Measurements from ENCODE around the gene UBE2E2. TPM values are rescaled to one million over a fixed set of nuclear protein-coding genes. Genes with fewer than 3 reads are reported as not detected.

The UBE2E2 gene
- total RNA-seq, 2 experiments from 2014 or later, result 41.1 to 48.8 TPM

GRCh38 chr3:23548706-23549105 is 345.6 kb downstream of the UBE2E2 start:
- Histone ChIP-seq H3K4me3 (ENCODE audit: low read depth, low read length, poor library complexity, severe bottlenecking) (no peak overlapping the region), H4K20me1 (ENCODE audit: insufficient read depth, low read length) (no peaks in the 10 kb centered on the region), H3K4me1 (ENCODE audit: insufficient read depth, low read length, poor library complexity, severe bottlenecking) (peaks cover 25% of the 10 kb centered on the region), H2AFZ (ENCODE audit: low read length) (no peak overlapping the region), H3K27ac (ENCODE audit: low read depth, low read length, poor library complexity, severe bottlenecking) (no peak overlapping the region), H3K36me3 (ENCODE audit: insufficient read depth, low read length) (no peaks in the 10 kb centered on the region), H3K9me2 (ENCODE audit: insufficient read depth, low read length) (no peaks in the 10 kb centered on the region), H3K4me2 (ENCODE audit: low read length) (no peak overlapping the region), H3K79me2 (ENCODE audit: insufficient read depth, low read depth, low read length) (no peaks in the 10 kb centered on the region), H3K9me3 (ENCODE audit: low read length) (no peaks in the 10 kb centered on the region)
- TF ChIP-seq, protein P1, sequence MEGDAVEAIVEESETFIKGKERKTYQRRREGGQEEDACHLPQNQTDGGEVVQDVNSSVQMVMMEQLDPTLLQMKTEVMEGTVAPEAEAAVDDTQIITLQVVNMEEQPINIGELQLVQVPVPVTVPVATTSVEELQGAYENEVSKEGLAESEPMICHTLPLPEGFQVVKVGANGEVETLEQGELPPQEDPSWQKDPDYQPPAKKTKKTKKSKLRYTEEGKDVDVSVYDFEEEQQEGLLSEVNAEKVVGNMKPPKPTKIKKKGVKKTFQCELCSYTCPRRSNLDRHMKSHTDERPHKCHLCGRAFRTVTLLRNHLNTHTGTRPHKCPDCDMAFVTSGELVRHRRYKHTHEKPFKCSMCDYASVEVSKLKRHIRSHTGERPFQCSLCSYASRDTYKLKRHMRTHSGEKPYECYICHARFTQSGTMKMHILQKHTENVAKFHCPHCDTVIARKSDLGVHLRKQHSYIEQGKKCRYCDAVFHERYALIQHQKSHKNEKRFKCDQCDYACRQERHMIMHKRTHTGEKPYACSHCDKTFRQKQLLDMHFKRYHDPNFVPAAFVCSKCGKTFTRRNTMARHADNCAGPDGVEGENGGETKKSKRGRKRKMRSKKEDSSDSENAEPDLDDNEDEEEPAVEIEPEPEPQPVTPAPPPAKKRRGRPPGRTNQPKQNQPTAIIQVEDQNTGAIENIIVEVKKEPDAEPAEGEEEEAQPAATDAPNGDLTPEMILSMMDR (conservative IDR thresholded peaks at IDR 0.05; ENCODE audit: low read length), result no peak
- TF ChIP-seq EZH2phosphoT487 (IDR thresholded peaks at IDR 0.05; ENCODE audit: borderline replicate concordance, low read depth, low read length), result no peak
- intact Hi-C loops (cut with micrococcal nuclease; ENCODE audit: unreplicated experiment), result no loop called here
- ChIA-PET POLR2A (interaction anchor here (0.6 to 2.3 kb wide), 7 partner anchors 15 to 802 kb away, joined by 3 to 10 read pairs (median 4); no protein-coding TSS in a partner anchor), CTCF (ENCODE audit: unreplicated experiment) (no interaction called here)
- BruUV-seq (replicated peaks), result no TSS peak
- no peak for DNase-seq (ENCODE audit: low spot score)

- ChIA-PET CTCF (ENCODE audit: unreplicated experiment) (no interaction called here), POLR2A (interaction anchor here (0.6 to 2.3 kb wide), 6 partner anchors 15 to 169 kb away, joined by 3 to 10 read pairs (median 5); no protein-coding TSS in a partner anchor)
- Histone ChIP-seq H3K4me2 (ENCODE audit: low read length) (no peak overlapping the region), H3K9me3 (ENCODE audit: low read length) (no peaks in the 10 kb centered on the region), H3K9me2 (ENCODE audit: insufficient read depth, low read length) (no peaks in the 10 kb centered on the region), H3K36me3 (ENCODE audit: insufficient read depth, low read length) (no peaks in the 10 kb centered on the region), H3K4me1 (ENCODE audit: insufficient read depth, low read length, poor library complexity, severe bottlenecking) (peaks cover 27% of the 10 kb centered on the region), H3K27ac (ENCODE audit: low read depth, low read length, poor library complexity, severe bottlenecking) (no peak overlapping the region), H3K79me2 (ENCODE audit: insufficient read depth, low read depth, low read length) (no peaks in the 10 kb centered on the region), H2AFZ (ENCODE audit: low read length) (no peak overlapping the region), H3K4me3 (ENCODE audit: low read depth, low read length, poor library complexity, severe bottlenecking) (no peak overlapping the region), H4K20me1 (ENCODE audit: insufficient read depth, low read length) (no peaks in the 10 kb centered on the region)
- no peak for DNase-seq (ENCODE audit: low spot score)
- BruUV-seq (replicated peaks), result no TSS peak
- no peak for TF ChIP-seq EZH2phosphoT487 (IDR thresholded peaks at IDR 0.05; ENCODE audit: borderline replicate concordance, low read depth, low read length)
- TF ChIP-seq, protein P1 (conservative IDR thresholded peaks at IDR 0.05; ENCODE audit: low read length), result no peak
- intact Hi-C loops (cut with micrococcal nuclease; ENCODE audit: unreplicated experiment), result no loop called here
These were observed 346.2 kb downstream of the UBE2E2 start for GRCh38 chr3:23549148-23549910.

DNA sequence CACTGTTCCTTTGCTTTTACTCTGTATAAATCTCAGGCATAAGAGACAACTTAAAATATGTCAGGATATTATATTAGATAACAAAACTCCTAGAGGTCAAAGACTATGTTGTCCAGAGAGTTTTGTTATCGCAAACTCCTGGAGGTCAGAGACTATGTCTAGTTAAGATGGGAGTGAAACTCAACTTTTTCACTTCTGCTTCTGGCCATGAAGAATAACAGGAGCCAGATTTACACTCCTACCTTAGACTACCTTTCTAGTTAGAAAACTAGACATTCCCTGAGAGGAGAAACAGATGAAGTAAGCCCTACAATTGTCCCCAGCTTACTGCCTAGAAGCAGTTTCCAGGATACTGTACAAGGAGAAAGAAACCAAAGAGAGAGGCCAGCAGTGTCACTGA is 347.3 kb downstream of the UBE2E2 start:
- 0 out of 2 replicates have a peak overlapping the region, but pooled peaks have one; percentile 9 for H3K4me2 ChIP-seq (ENCODE audit: low read length)
- CTCF ChIA-PET (ENCODE audit: unreplicated experiment), result no interaction called here
- BruUV-seq (replicated peaks), result no TSS peak
- POLR2A ChIA-PET, result no interaction called here
- intact Hi-C loops (cut with micrococcal nuclease; ENCODE audit: unreplicated experiment), result no loop called here
- H3K27ac ChIP-seq (ENCODE audit: low read depth, low read length, poor library complexity, severe bottlenecking), result no peak overlapping the region
- peak; percentile 48 for DNase-seq (ENCODE audit: low spot score)
- no peaks in the 10 kb centered on the region for H3K36me3 ChIP-seq (ENCODE audit: insufficient read depth, low read length)
- no peaks in the 10 kb centered on the region for H4K20me1 ChIP-seq (ENCODE audit: insufficient read depth, low read length)
- no peak overlapping the region for H3K4me3 ChIP-seq (ENCODE audit: low read depth, low read length, poor library complexity, severe bottlenecking)
- no peaks in the 10 kb centered on the region for H3K9me3 ChIP-seq (ENCODE audit: low read length)
- no peaks in the 10 kb centered on the region for H3K79me2 ChIP-seq (ENCODE audit: insufficient read depth, low read depth, low read length)
- H3K4me1 ChIP-seq (ENCODE audit: insufficient read depth, low read length, poor library complexity, severe bottlenecking), result peaks cover 27% of the 10 kb centered on the region
- no peak overlapping the region for H2AFZ ChIP-seq (ENCODE audit: low read length)
- no peak for TF ChIP-seq EZH2phosphoT487 (IDR thresholded peaks at IDR 0.05; ENCODE audit: borderline replicate concordance, low read depth, low read length)
- TF ChIP-seq, protein P1 (conservative IDR thresholded peaks at IDR 0.05; ENCODE audit: low read length), result no peak
- no peaks in the 10 kb centered on the region for H3K9me2 ChIP-seq (ENCODE audit: insufficient read depth, low read length)

Measured in OCI-LY7 (cell line).